Iris pigment epithelial cell (primary cell): Measurements from ENCODE around the gene TAF5.
"Not testable (repeated sequence)": the region's sequence is repeated elsewhere in the genome, so short reads cannot be mapped to it uniquely, and the experiment has no call there.

Experiments used
- DNase-seq: peaks from one replicate; pipeline ENCODE4 v3.0.0-alpha.2; 2011; ENCODE audit warnings: low read depth

TAF5 gene

DNA sequence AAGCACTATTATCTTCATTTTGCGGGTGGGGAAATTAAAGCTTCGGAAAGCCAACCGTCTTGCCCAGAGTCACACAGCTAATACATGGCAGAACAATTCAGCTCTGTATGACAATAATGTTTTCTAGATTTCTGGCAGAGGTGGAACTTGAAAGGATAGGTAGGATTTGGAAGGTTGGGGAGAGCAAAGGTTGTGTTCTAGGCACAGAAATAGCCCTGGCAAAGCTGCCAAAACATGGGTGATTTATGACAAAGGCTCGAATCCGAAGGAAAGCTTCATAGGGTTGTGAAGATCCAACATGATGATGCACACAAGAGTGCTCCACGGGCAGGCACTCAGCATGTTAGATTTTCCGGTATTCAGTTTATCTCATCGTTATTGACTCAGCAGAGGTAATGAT lies 47.8 kb downstream of the TAF5 start:
- DNase-seq, result no peak

GRCh38 chr10:103416436-103417147 lies 48.8 kb downstream of the TAF5 start:
- DNase-seq, result peak; percentile 61

DNA sequence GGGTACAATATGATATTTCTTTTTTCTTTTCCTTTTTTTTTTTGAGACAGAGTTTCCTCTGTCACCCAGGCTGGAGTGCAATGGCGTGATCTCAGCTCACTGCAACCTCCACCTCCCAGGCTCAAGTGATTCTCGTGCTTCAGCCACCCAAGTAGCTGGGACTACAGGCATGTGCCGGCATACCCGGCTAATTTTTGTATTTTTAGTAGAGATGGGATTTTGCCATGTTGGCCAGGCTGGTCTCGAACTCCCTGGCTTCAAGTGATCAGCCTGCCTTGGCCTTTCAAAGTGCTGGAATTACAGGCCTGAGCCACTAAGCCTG lies 49.3 kb downstream of the TAF5 start:
- DNase-seq, result not testable (repeated sequence)

GRCh38 chr10:103417601-103418000 lies 49.8 kb downstream of the TAF5 start:
- DNase-seq, result no peak

- DNase-seq, result no peak
Observed at GRCh38 chr10:103419101-103419500, 51.3 kb downstream of the TAF5 start.

DNA sequence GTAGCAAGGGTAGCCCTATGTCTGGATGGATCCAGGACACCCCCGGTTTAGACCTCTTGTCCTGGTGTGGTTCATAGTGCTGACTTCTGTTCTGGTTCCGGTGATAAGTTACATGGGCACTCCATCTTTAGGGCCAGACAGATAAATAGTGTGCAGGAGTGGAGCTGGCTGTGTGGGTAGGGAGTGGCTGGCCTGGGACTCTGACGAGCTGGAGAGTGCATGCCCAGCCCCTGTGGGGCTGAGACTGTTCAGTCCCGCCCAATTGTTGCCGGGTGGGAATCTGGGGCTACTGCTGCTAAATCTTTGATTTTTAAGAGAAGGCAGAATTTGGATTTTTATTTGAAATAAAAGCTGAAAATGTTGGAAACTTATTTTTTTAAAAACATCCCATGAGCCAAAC lies 56.0 kb downstream of the TAF5 start:
- DNase-seq, result no peak

DNA sequence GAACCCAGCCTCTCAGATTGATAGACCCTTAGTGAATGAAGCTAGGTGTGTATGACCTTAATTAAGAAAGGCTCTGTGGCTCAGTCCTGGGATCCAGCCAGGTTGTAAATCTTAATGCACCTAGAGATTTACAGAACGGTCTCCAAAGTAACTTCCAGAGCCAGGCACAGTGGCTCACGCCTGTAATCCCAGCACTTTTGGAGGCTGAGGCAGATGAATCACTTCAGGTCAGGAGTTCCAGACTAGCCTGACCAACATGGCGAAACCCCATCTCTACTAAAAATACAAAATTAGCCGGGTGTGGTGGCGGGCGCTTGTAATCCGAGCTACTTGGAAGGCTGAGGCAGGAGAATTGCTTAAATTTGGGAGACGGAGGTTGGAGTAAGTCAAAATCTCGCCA lies 60.1 kb downstream of the TAF5 start:
- peak; percentile 22 for DNase-seq

DNA sequence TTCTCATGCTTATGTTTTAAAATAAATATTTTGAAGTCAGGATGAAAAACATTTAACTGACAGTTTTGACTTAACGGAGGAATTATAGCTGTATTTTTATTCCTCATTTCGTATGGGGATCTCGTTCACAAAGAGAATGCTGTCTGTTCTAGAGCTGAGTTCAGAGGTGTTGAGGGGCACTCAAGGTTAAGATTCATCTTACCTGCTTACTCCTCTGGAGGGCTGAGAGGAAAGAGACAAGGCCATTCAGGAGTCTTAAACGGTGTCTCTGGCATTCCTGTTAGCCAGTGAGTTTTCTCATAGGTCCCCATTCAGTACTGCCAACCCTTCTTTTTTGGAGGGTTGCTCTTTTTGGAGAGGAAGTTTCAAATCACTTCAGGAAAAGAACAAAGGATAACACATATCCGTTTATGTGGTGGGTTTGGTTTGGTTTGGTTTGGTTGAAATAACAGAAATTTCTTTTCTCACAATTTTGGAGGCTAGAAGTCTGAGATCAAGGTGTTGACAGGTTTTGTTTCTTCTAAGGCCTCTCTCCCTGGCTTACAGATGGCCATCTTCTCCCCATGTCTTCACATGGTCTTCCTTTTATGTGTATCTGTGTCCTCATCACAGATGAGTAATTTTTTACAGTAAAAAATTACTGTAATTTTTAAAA lies 61.3 kb downstream of the TAF5 start:
- no peak for DNase-seq

DNA sequence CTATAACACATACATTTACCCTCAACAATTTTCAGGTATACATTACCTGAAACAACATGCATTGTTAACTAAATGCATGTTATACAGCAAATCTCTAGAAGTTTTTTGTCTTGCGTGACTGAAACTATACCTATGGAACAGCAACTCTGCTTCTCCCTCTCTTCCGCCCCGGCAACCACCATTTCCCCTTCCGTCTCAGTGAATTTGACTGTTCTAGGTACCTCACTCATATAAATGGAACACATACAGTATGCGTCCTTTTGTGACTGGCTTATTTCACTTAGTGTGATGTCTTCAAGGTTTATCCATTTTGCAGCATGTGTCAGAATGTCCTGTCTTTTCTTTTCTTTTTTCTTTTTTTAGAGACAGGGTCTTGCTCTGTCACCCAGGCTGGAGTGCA lies 61.9 kb downstream of the TAF5 start:
- no peak for DNase-seq

- DNase-seq, result no peak
Observed at GRCh38 chr10:103431902-103432301, 64.1 kb downstream of the TAF5 start.

GRCh38 chr10:103433858-103434257 lies 66.1 kb downstream of the TAF5 start:
- peak; percentile 69 for DNase-seq
